ENCODE results near the gene RAPGEF4. TPM values are rescaled to one million over a fixed set of nuclear protein-coding genes. Genes with fewer than 3 reads are reported as not detected.
A peak's percentile ranks its signal among the peaks of the same experiment; 100 is the strongest.

RAPGEF4 gene
- total and polyA plus RNA-seq, 2 of the 4 experiments (the other 2 are of a cell fraction) = 1.7 to 3.2 TPM

GRCh38 chr2:173048897-173049661 lies 313.4 kb downstream of the RAPGEF4 start:
- Histone ChIP-seq H2BK15ac (ENCODE audit: low read depth, low read length) (peak overlapping the region; percentile 92; the same call in 1 of the 3 replicates), H4K5ac (ENCODE audit: low read depth, low read length) (peak overlapping the region; percentile 78; the same call in 1 of the 2 replicates), H3K4ac (ENCODE audit: low read depth, low read length) (peak overlapping the region; percentile 57; the same call in 1 of the 2 replicates), H4K8ac (ENCODE audit: low read depth in 2 of 2, low read length in 2 of 2) (peak overlapping the region in 1 of 2 experiments; percentile 49; a peak in 1 of 4 replicates), H3K18ac (ENCODE audit: low read depth, low read length) (peak overlapping the region; percentile 86), H3K9me1 (ENCODE audit: insufficient read depth, low read length) (peaks cover 15% of the 10 kb centered on the region), H4K91ac (ENCODE audit: insufficient read depth, low read depth, low read length) (peak overlapping the region; percentile 35; the same call in 1 of the 2 replicates), H3K23ac (ENCODE audit: low read depth, low read length) (peak overlapping the region; percentile 28; the same call in 1 of the 2 replicates), H4K20me1 (ENCODE audit: insufficient read depth, low read length) (no peaks in the 10 kb centered on the region), H2AFZ (replicated peaks; ENCODE audit: low read length, poor library complexity) (no peak overlapping the region), H3K56ac (ENCODE audit: extremely low read depth, insufficient read depth, low read length) (peak overlapping the region; percentile 40; the same call in 1 of the 2 replicates), H3K4me3 (ENCODE audit: insufficient read depth, low read depth, low read length) (no peak overlapping the region), H2BK5ac (ENCODE audit: low read depth, low read length, poor library complexity, severe bottlenecking) (peak overlapping the region; percentile 97), H2BK120ac (ENCODE audit: low read depth, low read length) (peak overlapping the region; percentile 87), H3K36me3 (ENCODE audit: control insufficient read depth, insufficient read depth, low read length) (no peaks in the 10 kb centered on the region), H3K9me3 (ENCODE audit: control insufficient read depth, insufficient read depth, low read length) (no peaks in the 10 kb centered on the region), H3K4me2 (ENCODE audit: low read depth, low read length) (peak overlapping the region; percentile 57), H3K14ac (replicated peaks; ENCODE audit: low read depth, low read length) (no peak overlapping the region), H3K27me3 (ENCODE audit: control insufficient read depth, insufficient read depth, low read length) (no peaks in the 10 kb centered on the region), H2AK5ac (ENCODE audit: low read depth, low read length) (no peak overlapping the region), H2AK9ac (replicated peaks; ENCODE audit: low read depth, low read length, poor library complexity) (no peak overlapping the region), H2BK20ac (ENCODE audit: low read depth, low read length) (peak overlapping the region; percentile 69; the same call in 1 of the 2 replicates), H3K27ac (ENCODE audit: insufficient read depth, low read length) (peak overlapping the region; percentile 79; the same call in 1 of the 2 replicates), H3K4me1 (ENCODE audit: control insufficient read depth, insufficient read depth, low read length) (peaks cover 24% of the 10 kb centered on the region), H3K9ac (ENCODE audit: low read depth, low read length) (no peak overlapping the region), H3K79me1 (ENCODE audit: low read depth in 1 of 2, low read length in 2 of 2) (no peaks in the 10 kb centered on the region)
- WGBS, 2 experiments (ENCODE audit: extremely low coverage in 2 of 2, insufficient read length in 1 of 2) = no CpG with 5 or more reads among the region's 4 CpGs
- POLR2A ChIA-PET (ENCODE audit: unreplicated experiment) = interaction anchor here (0.6 kb wide), 1 partner anchor 1461 kb away, joined by 6 read pairs; no protein-coding TSS in a partner anchor
- DNase-seq (peak; percentile 98), ATAC-seq (ENCODE audit: low read depth) (peak; percentile 84)
- intact Hi-C loops (cut with micrococcal nuclease) = loop anchor here (1.0 kb wide), 1 partner anchor 28 kb away; no protein-coding TSS in a partner anchor
- dilution Hi-C loops (cut with HindIII; ENCODE audit: low sequenced_read_pairs, unreplicated experiment) = no loop called here
- CTCF ChIA-PET = interaction anchor here (0.7 to 1.1 kb wide), 4 partner anchors 21 to 293 kb away, joined by 3 to 4 read pairs (median 3); no protein-coding TSS in a partner anchor
- in situ Hi-C loops (cut with MboI; ENCODE audit: low sequenced_read_pairs) = loop anchor here (25.0 kb wide), 1 partner anchor 313 kb away; the partner anchor contains the start of gene CDCA7
- BruUV-seq (replicated peaks) = no TSS peak
- TF ChIP-seq BHLHE40 (IDR thresholded peaks at IDR 0.05; ENCODE audit: low read depth, low read length) (peak; percentile 71), CTCF (conservative IDR thresholded peaks at IDR 0.05; ENCODE audit: low read depth, low read length) (no peak), FOS (IDR thresholded peaks at IDR 0.05; ENCODE audit: low read depth, low read length) (peak; percentile 100), POLR2A (IDR thresholded peaks at IDR 0.05; ENCODE audit: low read depth, low read length) (no peak), NFE2L2 (IDR thresholded peaks at IDR 0.05; ENCODE audit: low read depth, low read length) (peak; percentile 63; the same call in 1 of the 2 replicates), MXI1 (IDR thresholded peaks at IDR 0.05; ENCODE audit: borderline replicate concordance, low read depth, low read length) (no peak), CEBPB (IDR thresholded peaks at IDR 0.05; ENCODE audit: low read depth, low read length) (peak; percentile 96), RCOR1 (IDR thresholded peaks at IDR 0.05; ENCODE audit: insufficient replicate concordance, low read length) (peak; percentile 35), CHD1 (IDR thresholded peaks at IDR 0.05; ENCODE audit: low read depth, low read length) (0 out of 2 replicates have a peak, but pooled peaks have one; percentile 71), MAZ (IDR thresholded peaks at IDR 0.05; ENCODE audit: borderline replicate concordance, low read depth, low read length) (no peak), RFX5 (IDR thresholded peaks at IDR 0.05; ENCODE audit: low read depth, low read length) (no peak)

All from IMR-90 (cell line).